AG10803 (cell line): Measurements from ENCODE around the gene FOXN1.

Source experiments
- DNase-seq: peaks from one replicate; pipeline ENCODE4 v3.0.0; 2010; ENCODE audit warnings: low read depth
- H3K4me3 ChIP-seq: 2 replicates; pipeline ENCODE4 v1.5.1; 2011; ENCODE audit warnings: mild to moderate bottlenecking, low read length, control low read depth
- CTCF ChIP-seq: conservative IDR thresholded peaks from 2 replicates; pipeline ENCODE4 v1.5.1; 2011; ENCODE audit warnings: mild to moderate bottlenecking, low read length, control low read depth, inconsistent platforms

The FOXN1 gene

GRCh38 chr17:28527181-28527681 lies 21.1 kb downstream of the FOXN1 start:
- no peak for DNase-seq
- H3K4me3 ChIP-seq, result no peak overlapping the region
- TF ChIP-seq CTCF, result no peak

GRCh38 chr17:28527859-28528258 lies 21.7 kb downstream of the FOXN1 start:
- no peak for DNase-seq
- TF ChIP-seq CTCF, result no peak
- no peak overlapping the region for H3K4me3 ChIP-seq

- DNase-seq, result peak; percentile 21
- TF ChIP-seq CTCF, result no peak
- H3K4me3 ChIP-seq, result no peak overlapping the region
These were observed 22.3 kb downstream of the FOXN1 start for GRCh38 chr17:28528327-28529012.

- no peak for TF ChIP-seq CTCF
- no peak overlapping the region for H3K4me3 ChIP-seq
These were observed 22.9 kb downstream of the FOXN1 start for GRCh38 chr17:28529013-28529400.

GRCh38 chr17:28530250-28530649 lies 24.1 kb downstream of the FOXN1 start:
- no peak for DNase-seq
- H3K4me3 ChIP-seq, result no peak overlapping the region
- TF ChIP-seq CTCF, result no peak

More at GRCh38 chr17:28529013-28529400, 22.9 kb downstream of the FOXN1 start:
- no peak for DNase-seq

- no peak for TF ChIP-seq CTCF
- DNase-seq, result no peak
- no peak overlapping the region for H3K4me3 ChIP-seq
These were observed 24.8 kb downstream of the FOXN1 start for GRCh38 chr17:28530926-28531325.
